HTR-8/SVneo (cell line): ENCODE results near the gene CENPK.
"Not testable (repeated sequence)": the region's sequence is repeated elsewhere in the genome, so short reads cannot be mapped to it uniquely, and the experiment has no call there.

Experiments
- DNase-seq: peaks from one replicate; pipeline ENCODE4 v3.0.0; 2011; ENCODE audit warnings: low spot score, mixed read lengths; ENCODE audit not compliant: insufficient read length
- FAIRE-seq: peaks from 2 replicates; lab custom pipeline; 2011; peaks lifted over from hg19 to GRCh38; lab: Jason Lieb, UNC

CENPK gene, protein sequence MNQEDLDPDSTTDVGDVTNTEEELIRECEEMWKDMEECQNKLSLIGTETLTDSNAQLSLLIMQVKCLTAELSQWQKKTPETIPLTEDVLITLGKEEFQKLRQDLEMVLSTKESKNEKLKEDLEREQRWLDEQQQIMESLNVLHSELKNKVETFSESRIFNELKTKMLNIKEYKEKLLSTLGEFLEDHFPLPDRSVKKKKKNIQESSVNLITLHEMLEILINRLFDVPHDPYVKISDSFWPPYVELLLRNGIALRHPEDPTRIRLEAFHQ

DNA sequence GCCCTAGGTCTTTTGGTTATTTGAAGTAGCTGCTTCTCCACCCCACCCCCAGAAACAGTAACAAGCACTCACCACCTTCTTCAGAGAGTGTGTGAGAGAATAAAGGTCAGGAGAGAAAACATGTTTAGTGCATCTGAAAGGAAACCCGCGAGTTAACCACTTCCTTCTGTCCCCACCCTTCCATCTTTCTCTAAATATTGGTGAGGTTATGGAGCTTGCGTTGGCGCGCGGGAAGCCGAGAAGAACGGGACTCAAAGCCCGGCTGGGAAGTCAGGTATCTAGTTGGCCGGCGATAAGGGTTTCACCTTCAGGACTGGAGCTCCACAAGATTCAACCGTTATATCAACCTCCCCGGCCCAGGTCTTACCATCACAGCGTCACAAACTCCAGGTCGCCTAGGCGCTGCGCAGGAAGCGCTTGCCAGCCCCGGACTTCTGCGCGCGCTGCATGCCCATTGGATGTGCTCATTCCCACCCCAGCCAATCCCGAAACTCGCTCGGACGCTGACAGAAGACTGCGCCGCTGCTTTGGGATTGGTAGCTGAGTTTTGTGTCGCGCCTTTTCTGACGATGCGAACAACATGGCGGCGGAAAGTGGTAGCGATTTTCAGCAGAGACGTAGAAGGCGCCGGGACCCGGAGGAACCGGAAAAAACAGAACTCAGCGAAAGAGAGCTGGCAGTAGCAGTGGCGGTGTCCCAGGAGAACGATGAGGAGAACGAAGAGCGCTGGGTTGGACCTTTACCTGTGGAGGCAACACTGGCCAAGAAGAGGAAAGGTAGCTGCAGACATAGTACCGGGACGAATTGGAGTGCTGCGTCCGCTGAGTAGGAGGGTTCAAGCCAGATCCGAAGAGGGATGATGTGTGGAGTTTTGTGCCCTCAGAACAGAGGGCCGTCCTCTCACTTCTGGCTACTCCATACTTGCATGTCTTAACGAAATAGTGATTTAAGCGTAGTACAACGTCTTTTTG, at the start of gene CENPK, which contains the start of gene PPWD1:
Gene CENPK, minus strand, starts transcription at position 438 of the 971 bp plus-strand sequence. CDS start 8,261 bp downstream, outside the sequence.
Gene PPWD1, plus strand, starts transcription at position 566 of the 971 bp plus-strand sequence. Its CDS starts 15 bp downstream, at position 581.
- FAIRE-seq (peak; percentile 77), DNase-seq (peak; percentile 93)

DNA sequence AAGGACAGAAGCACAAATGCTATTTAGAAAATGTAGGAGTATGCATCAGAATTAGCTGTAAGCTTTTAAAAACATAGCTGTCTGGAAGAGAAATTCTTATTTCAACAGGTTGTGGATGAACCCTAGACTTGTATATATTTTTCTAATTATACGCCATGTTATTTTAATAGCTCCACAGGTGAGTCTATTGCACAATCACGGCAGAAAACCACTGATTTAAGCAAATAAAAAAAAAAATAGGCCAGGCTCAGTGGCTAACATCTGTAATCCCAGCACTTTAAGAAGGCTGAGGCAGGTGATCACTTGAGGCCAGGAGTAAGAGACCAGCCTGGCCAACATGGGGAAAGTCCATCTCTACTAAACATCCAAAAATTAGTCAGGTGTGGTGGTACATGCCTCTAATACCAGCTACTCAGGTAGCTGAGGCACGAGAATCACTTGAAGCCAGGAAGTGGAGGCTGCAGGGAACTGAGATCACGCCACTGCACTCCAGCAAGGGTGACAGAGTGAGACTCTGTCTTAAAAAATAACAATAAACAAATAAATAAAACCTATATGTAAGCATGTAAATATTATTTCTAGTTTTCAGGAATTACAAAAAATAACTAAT, 49.4 kb upstream of the CENPK start:
- no peak for FAIRE-seq
- DNase-seq = no peak

DNA sequence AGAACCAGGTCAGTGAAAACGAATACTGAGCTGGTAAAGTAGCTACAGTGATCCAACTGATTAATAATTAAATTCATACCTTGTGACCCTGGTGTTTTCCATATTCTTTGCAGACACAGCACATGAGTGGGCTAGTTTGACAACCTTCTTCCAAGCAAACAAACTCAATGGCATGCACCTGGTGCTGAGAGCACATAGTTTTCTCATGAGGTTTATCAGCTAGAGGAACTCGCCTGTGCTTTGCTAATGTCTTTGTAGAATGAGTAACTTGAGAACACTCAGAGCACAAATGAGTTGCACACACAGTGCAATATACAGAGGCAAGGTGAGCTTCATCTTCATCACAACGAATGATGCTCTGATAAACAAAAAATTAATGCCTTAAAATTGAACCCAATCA, 48.6 kb upstream of the CENPK start:
- no peak for DNase-seq
- FAIRE-seq = no peak

DNA sequence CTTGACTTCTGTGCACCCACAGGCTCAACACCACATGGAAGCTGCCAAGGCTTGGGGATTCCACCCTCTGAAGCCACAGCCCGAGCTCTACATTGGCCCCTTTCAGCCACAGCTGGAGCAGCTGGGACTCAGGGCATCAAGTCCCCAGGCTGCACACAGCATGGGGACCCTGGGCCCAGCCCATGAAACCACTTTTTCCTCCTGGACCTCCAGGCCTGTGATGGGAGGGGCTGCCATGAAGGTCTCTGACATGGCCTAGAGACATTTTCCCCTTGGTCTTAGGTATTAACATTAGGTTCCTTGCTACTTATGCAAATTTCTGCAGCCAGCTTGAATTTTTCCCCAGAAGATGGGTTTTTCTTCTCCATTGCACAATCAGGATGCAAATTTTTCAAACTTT, 38.8 kb upstream of the CENPK start:
- FAIRE-seq, DNase-seq: not testable (repeated sequence)

DNA sequence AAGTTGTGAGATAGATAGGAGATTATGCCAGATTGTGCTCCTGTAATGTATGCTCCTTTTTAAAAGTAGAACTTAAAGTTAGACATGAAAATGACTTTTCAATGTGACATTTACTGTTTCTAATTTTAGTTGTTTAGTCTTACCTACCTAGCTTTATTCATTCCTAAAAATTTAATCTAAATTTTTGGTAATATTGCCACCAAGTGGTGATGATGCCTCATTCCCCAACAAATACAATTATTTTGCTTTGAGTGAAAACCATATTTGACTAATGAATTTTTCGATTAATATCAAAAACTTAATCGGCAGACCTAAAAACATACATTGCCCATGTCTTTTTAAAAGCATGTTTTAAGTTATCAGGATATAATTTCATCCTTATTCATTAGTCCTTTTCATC, 25.7 kb upstream of the CENPK start:
- FAIRE-seq = no peak
- no peak for DNase-seq

DNA sequence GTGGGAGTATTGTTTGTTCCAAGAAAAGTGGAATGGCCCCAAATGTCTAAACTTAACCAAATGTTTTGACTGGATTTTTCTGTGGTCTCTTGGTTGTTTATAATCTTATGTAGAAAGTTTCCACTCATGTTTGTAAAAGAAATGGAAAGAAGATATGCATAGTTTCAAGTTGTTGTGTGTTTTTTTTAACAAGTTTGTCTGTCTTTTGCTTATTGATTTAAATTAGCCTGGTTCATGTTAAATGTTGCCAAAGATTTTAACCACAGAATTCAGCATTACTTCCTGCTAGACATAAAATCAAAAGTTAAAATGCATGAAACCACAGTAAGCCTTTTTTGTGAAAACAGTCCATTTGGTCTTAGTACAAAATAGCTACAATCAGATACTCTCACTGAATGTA, 14.2 kb upstream of the CENPK start:
- no peak for FAIRE-seq
- DNase-seq = no peak

DNA sequence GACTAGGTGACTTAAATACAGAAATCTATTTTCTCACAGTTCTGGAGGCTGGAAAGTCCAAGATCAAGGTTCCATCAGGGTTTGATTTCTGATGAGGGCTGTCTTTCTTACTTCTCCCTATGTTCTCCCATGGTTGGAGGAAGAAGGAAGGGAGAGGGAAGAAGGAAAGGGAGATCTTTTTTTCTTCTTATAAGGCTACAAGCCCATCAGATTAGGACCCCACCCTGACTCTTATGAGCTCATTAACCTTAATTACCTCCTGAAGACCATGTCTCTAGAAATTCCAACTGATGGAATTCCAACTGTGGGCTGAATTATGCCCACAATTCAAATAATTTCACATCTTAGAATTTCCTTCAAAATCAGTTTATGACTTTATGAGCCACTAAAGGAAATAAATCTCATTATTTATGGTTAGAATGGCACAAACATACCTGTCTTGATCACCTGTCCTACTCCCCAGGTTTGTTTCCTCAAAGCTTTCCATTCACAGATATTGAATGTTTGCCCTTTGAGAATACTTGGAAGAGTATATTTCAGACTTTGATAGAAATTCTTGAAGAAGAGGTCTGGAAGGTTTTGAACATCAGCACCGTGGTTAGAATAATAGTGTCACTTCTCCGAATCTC, 7.7 kb upstream of the CENPK start:
- no peak for DNase-seq
- no peak for FAIRE-seq

DNA sequence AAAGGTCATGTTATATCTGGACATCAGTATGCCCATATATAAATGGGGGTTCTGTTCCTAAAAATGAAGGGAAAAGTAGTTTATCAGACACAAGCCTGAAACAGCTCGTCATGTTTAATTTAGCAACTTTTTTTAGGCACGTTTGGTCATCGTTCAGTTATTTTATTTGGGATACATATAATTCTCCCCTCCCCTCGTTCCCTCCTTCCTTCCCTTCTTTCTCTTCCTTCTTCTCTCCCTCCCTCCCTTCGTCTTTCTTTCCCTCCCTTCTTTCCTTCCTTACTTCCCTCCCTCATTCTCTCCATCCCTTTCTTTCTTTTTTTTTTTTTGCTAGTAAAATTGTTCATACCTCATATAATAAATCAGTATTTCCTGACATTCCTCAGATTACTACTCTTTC, 3.5 kb upstream of the CENPK start:
- FAIRE-seq = no peak
- no peak for DNase-seq

DNA sequence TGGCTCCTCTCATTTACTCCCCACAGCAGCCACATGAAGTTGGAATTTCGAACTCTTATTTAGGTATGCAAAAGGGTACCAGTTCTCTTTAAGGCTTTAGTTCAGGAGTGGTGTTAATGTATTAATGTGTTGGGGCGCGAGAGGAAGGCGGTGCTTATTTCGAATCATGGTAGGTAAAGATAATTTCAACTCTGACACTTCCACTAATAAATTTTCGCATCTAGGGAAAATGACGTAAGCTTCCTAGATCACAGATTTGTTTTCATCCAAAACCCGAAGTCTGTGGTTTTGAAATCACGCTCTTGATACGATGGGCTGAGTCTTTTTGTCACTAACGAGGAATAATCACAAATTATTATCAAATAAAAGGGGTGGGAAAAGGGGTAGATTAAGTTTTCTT, 809 bp upstream of the CENPK start:
- DNase-seq (no peak), FAIRE-seq (no peak)

DNA sequence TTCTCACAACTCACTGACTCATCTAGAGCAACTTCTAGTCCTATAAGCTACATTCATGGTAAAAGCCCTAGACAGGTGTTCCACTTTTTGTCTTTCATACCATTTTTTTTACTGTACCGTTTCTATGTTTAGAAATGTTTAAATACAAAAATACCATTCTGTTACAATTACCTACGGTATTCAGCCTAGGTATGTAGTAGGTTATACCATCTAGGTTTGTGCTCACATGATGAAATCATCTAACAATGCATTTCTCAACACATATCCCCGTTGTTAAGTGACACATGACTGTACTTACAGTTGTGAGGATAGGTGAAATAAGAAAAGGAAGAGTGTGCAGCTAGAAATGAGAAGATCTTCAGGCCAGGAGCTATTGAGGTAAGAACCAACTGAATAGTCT, 6.2 kb downstream of the CENPK start:
- DNase-seq = no peak
- no peak for FAIRE-seq

DNA sequence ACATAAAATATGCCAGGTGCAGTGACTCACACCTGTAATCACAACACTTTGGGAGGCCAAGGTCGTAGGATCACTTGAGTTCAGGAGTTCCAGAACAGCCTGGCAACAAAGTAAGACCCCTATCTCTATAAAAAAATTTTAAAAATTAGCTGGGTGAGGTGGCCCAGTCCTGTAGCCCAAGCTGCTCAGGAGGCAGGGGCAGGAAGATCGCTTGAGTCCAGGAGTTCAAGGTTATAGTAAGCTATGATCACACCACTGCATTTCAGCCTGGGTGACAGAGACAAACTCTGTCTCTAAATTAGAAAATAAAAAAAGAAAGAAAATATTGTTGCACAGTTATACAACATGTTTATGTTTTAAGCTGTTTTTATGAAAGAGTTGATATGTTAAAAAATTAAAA, 6.8 kb downstream of the CENPK start:
- FAIRE-seq = no peak
- DNase-seq = no peak

DNA sequence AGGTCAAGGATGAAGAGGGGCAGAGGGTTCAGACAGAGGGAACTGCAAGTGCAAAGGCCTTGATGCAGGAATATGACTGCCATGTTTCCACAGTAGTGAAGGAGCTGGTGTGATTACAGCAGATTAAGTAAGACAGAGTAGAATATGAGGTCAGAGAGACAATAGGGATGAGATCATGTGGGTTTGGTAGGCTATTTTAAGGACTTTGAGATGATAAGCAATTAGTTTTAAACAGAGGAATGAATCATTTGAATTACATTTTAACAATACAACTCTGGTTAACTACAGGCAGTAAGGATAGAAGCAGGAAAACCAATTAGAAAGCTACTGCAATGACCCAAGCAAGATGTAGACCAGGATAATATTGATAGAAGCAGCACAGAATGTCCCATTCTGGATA, 7.7 kb downstream of the CENPK start:
- FAIRE-seq = no peak

DNA sequence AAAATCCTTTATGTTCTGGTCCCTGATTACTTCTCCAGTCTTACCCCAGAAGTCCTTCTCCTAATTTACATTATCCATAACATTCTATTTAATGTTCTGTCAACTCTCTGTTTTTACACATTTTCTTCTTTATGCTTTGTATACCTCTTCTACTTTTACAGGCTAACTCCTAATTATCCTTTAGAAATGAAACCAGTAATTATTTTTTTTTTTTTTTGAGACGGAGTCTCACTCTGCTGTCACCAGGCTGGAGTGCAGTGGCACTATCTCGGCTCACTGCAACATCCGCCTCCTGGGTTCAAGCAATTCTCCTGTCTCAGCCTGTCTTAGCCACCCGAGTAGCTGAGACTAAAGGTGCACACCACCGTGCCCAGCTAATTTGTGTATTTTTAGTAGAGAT, 9.0 kb downstream of the CENPK start:
- no peak for DNase-seq
- no peak for FAIRE-seq

More for the DNA sequence above, 7.7 kb downstream of the CENPK start:
- no peak for DNase-seq

DNA sequence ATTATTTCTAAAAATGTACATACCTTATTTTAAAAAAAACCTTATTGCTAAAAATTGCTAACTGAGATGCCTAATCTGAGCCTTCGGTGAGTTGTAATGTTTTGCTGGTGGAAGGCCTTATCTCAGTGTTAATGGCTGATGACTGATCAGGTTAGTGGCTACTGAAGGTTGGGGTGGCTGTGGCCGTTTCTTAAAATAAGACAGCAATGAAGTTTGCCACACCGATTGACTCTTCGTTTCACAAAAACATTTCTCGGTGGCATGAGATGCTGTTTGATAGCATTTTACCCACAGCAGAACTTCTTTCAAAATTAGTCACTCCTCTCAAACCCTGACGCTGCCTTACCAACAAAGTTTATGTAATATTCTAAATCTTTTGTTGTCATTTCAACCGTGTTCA, 14.7 kb downstream of the CENPK start:
- DNase-seq = no peak
- no peak for FAIRE-seq

DNA sequence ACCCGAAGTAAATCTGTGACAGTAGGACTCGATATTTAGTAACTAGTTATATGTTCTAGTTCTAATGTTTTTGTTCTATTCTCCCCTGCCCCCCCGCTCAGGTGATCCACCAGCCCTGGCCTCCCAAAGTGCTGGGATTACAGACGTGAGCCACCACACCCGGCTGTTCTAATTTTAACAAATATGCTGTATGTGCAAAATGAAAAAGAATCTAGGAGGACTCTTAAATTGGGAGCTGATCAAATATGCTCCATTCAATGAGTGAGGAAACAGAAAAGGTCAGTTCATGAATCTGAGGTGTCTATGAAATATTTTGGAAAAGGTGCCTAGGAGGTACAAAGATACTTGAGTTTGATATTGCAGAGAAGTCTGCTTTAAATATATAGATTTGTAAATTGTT, 16.8 kb downstream of the CENPK start:
- no peak for FAIRE-seq
- no peak for DNase-seq

DNA sequence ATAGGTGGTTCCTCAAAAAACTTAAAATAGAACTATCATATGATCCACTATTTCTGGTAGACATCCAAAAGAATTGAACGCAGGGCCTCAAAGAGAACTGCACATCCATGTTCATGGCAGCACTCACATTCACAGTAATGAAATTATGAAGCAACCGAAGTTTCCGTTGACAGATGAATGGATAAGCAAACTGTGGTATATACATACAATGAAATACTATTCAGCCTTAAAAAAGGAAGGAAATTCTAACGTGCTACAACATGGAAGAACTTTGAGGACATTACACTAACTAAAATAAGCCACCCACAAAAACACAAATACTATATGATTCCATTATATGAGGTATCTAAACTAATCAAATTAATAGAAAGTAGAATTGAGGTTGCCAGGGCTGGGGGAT, 18.5 kb downstream of the CENPK start:
- no peak for FAIRE-seq

DNA sequence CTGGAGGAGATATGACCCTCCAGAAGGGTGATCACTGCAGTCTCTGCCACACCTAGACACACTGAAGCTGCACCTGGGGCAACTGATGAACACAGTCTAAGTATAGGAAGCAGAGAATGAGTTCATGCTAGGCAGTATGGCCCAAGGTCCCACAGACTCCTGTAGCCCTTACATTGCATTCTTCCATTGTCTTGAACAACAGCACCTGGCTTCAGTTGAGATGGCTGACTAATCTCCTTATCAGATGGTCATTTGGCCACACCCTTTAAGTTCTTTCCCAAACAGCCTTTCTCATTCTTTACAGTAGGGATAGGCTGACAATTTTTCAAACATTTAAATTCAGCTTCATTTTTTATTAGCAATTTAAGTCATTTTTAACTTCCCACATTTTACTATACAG, 23.1 kb downstream of the CENPK start:
- no peak for FAIRE-seq
- DNase-seq = no peak

More for the DNA sequence above, 18.5 kb downstream of the CENPK start:
- no peak for DNase-seq

DNA sequence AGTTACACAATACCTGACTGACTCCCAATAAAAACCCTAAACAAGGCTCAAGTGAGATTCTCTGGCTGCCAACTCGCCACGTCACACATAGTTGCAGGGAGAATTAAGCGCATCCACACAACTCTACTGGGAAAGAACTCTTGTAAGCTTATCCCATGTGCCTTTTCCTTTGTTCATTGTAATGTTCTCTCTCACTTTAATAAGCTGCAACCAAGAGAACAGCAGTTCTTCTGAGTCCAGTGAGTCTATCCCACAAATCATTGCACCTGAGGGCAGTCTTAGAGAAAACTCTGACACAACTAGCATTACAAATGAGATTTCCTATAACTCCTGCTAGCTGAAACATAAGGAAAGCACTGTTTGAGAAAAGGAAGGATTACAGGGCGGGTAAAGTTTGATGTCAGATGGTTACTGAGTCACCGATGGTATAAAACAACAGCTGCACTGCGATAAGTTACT, 27.4 kb downstream of the CENPK start:
- FAIRE-seq = no peak
- DNase-seq = no peak

DNA sequence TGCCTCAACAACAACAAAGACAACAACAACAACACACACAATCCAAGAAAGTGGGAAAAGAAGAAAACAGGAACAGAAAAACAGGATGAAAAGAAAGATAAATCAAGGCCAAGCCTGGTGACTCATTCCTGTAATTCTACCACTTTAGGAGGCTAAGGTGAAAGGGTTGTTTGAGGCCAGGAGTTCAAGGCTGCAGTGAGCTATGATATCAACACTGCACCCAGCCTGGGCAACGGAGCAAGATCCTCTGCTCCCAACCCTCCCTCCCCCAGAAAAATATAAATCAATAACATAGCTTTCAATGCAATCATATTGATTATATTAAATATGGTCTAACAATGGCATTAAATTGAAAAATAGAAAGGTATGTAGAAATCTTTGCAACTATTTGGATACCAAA, 32.1 kb downstream of the CENPK start:
- no peak for FAIRE-seq
- no peak for DNase-seq

DNA sequence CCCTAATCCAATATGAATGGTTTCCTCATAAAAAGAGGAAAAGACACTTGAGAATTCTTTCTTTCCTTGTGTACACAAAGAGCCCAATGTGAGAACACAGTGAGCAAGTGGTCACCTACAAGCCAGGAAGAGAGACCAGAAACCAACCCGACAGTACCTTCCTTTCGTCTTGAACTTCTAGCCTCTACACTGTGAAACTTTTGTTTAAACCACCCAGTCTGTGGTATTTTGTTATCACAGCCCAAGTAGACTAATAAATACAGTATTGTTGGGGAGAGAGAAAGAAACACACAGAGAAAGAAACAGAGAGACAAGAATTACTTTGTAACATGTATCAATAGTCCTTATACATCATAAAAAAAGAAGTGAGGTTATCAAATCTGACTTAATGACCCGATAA, 37.2 kb downstream of the CENPK start:
- FAIRE-seq (no peak), DNase-seq (no peak)
